DND-41 (cell line): ENCODE measurements around the gene IL6R.

Experiments used
- ATAC-seq: fragments of 200-7000 bp; cut with Tn5 transposase; 3 replicates; pipeline ENCODE4 v1.9.1; 2021; ENCODE audit warnings: low read depth; ENCODE audit not compliant: insufficient read depth
- DNase-seq: peaks from one replicate; pipeline ENCODE4 v3.0.0-alpha.2; 2020
- H2AFZ ChIP-seq: 2 replicates; pipeline ENCODE4 v1.6.0; 2012; ENCODE audit warnings: low read depth, low read length
- H3K27ac ChIP-seq: 2 replicates; pipeline ENCODE4 v1.5.1; 2012; ENCODE audit warnings: low read length, inconsistent platforms
- H3K27me3 ChIP-seq: fragments of 200-600 bp; sonication (generic); 2 replicates; pipeline ENCODE4 v1.6.0; 2012; ENCODE audit warnings: low read length, mild to moderate bottlenecking, inconsistent platforms; ENCODE audit not compliant: insufficient read depth, poor library complexity
- H3K36me3 ChIP-seq: 2 replicates; pipeline ENCODE4 v1.5.1; 2012; ENCODE audit warnings: low read length, inconsistent platforms; ENCODE audit not compliant: insufficient read depth
- H3K4me1 ChIP-seq: 2 replicates; pipeline ENCODE4 v1.5.1; 2012; ENCODE audit warnings: mild to moderate bottlenecking, low read length; ENCODE audit not compliant: insufficient read depth
- H3K4me2 ChIP-seq: 2 replicates; pipeline ENCODE4 v1.6.0; 2012; ENCODE audit warnings: mild to moderate bottlenecking, moderate library complexity, low read length, inconsistent platforms; ENCODE audit not compliant: insufficient read depth
- H3K4me3 ChIP-seq, 2 experiments: fragments of 200-600 bp in 1 of 2; shearing (Covaris generic) in 1 of 2; 2 replicates each; pipeline ENCODE4 v1.5.1; 2012 to 2016; ENCODE audit warnings: inconsistent platforms in 2 of 2, low read length in 2 of 2, mild to moderate bottlenecking in 2 of 2, low read depth in 1 of 2, moderate library complexity in 1 of 2
- H3K79me2 ChIP-seq: 2 replicates; pipeline ENCODE4 v1.6.0; 2012; ENCODE audit warnings: low read length, inconsistent platforms; ENCODE audit not compliant: insufficient read depth
- H3K9ac ChIP-seq: 2 replicates; pipeline ENCODE4 v1.6.0; 2012; ENCODE audit warnings: low read depth, mild to moderate bottlenecking, inconsistent platforms, low read length, moderate library complexity
- H3K9me3 ChIP-seq: 2 replicates; pipeline ENCODE4 v1.5.1; 2012; ENCODE audit warnings: low read length, moderate library complexity, mild to moderate bottlenecking, inconsistent platforms; ENCODE audit not compliant: insufficient read depth, severe bottlenecking
- H4K20me1 ChIP-seq: 2 replicates; pipeline ENCODE4 v1.6.0; 2012; ENCODE audit warnings: low read length; ENCODE audit not compliant: insufficient read depth
- EZH2 ChIP-seq: IDR thresholded peaks from 3 replicates; pipeline ENCODE4 v1.6.1; 2012; ENCODE audit warnings: borderline replicate concordance, low read depth, mild to moderate bottlenecking, moderate library complexity, low read length, inconsistent platforms; ENCODE audit not compliant: severe bottlenecking
- TF ChIP-seq, protein P1 (sequence below): IDR thresholded peaks from 2 replicates; pipeline ENCODE4 v1.5.1; 2012; ENCODE audit warnings: borderline replicate concordance, low read length, moderate library complexity, mild to moderate bottlenecking; ENCODE audit not compliant: poor library complexity, severe bottlenecking; ENCODE audit errors: extremely low read depth

The IL6R gene

DNA sequence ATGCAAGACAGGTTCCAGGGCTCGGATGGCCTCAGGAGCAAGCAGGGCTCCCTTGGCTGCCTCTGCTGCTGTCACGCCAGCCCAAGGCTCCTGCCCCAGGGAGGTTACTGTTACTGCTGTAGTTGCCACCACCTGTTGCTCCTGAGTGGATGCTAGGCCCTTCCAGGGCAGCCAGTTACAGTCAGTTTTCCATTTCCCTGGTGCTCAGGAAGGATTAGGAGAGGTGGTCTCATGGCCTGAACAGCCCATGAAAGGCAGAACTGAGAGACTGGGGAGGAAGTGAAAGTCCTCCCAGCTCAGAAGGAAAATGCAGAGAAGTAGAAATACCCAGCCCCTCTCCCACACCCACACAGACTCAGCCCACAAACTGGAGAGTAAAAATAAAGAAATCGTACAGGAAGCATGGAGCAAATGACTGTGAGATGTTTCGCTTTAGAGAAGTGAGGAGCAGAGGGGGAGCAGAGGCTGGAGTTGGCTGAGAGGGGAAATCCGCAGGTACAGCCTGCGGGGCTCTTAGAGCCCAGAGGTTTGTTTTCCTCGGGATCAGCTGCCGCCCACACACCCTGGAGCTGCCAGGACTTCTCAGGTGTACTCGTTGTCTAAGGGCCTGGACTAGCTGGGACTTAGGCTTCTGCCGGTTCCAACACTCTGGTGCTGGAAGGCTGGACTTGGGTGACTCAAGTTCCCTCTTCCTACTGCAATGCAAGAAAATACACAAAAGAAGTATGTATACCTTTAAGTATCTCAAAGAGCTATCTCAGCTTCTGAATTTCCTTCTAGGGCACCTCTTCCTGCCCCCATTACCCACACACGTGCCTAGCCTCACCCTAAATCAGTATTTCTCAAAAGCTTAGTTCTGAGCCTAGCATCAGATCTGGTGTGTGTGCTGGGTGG lies 2.3 kb downstream of the IL6R start:
- Histone ChIP-seq H3K27ac (no peak overlapping the region), H4K20me1 (peaks cover 22% of the 10 kb centered on the region; the same call in 1 of the 2 replicates), H3K4me3 (no peak overlapping the region), H3K36me3 (no peaks in the 10 kb centered on the region), H2AFZ (no peak overlapping the region), H3K9me3 (no peaks in the 10 kb centered on the region), H3K79me2 (no peaks in the 10 kb centered on the region), H3K9ac (no peak overlapping the region), H3K4me2 (no peak overlapping the region), H3K4me1 (peaks cover 16% of the 10 kb centered on the region), H3K27me3 (peaks cover 68% of the 10 kb centered on the region)
- ATAC-seq (no peak), DNase-seq (no peak)
- TF ChIP-seq, protein P1, sequence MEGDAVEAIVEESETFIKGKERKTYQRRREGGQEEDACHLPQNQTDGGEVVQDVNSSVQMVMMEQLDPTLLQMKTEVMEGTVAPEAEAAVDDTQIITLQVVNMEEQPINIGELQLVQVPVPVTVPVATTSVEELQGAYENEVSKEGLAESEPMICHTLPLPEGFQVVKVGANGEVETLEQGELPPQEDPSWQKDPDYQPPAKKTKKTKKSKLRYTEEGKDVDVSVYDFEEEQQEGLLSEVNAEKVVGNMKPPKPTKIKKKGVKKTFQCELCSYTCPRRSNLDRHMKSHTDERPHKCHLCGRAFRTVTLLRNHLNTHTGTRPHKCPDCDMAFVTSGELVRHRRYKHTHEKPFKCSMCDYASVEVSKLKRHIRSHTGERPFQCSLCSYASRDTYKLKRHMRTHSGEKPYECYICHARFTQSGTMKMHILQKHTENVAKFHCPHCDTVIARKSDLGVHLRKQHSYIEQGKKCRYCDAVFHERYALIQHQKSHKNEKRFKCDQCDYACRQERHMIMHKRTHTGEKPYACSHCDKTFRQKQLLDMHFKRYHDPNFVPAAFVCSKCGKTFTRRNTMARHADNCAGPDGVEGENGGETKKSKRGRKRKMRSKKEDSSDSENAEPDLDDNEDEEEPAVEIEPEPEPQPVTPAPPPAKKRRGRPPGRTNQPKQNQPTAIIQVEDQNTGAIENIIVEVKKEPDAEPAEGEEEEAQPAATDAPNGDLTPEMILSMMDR, result no peak
- TF ChIP-seq EZH2, result no peak

DNA sequence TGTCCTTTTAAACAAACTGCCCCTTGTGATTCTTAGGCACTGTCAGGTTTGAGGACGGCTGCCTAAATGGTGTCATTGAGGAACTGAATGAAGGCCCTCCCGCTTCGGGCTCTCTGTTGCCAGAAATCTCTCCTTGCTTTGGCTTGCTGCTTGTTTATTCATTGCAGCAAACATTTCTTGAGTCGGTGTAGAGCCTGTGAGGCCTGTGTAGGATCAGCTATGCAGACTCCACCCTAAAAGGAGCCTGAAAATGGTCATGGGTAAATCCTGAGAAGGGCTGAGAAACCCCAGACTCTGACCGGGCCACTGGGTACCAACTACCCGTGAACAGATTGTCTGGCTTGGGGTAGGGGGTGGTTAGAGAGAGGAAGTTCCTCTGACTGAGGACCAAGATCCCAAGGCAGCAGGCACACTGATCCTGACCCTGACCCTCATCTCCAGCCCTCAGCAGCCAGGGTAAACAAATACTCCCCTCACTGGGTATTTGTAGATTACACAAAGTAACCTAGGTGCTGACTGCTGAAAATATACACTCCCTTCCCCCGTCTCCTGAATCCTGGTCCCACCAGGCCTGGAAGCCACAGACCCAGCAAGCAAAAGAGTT lies 3.1 kb downstream of the IL6R start:
- no peak for TF ChIP-seq EZH2
- TF ChIP-seq, protein P1, result no peak
- H3K9me3 ChIP-seq, result no peaks in the 10 kb centered on the region
- no peak overlapping the region for H3K4me2 ChIP-seq
- H4K20me1 ChIP-seq, result peaks cover 20% of the 10 kb centered on the region; the same call in 1 of the 2 replicates
- H3K4me1 ChIP-seq, result peaks cover 10% of the 10 kb centered on the region
- ATAC-seq (no peak), DNase-seq (no peak)
- H3K9ac ChIP-seq, result no peak overlapping the region
- H3K27me3 ChIP-seq, result peaks cover 63% of the 10 kb centered on the region
- H2AFZ ChIP-seq, result no peak overlapping the region
- no peak overlapping the region for H3K27ac ChIP-seq
- no peak overlapping the region for H3K4me3 ChIP-seq
- no peaks in the 10 kb centered on the region for H3K36me3 ChIP-seq
- H3K79me2 ChIP-seq, result no peaks in the 10 kb centered on the region

DNA sequence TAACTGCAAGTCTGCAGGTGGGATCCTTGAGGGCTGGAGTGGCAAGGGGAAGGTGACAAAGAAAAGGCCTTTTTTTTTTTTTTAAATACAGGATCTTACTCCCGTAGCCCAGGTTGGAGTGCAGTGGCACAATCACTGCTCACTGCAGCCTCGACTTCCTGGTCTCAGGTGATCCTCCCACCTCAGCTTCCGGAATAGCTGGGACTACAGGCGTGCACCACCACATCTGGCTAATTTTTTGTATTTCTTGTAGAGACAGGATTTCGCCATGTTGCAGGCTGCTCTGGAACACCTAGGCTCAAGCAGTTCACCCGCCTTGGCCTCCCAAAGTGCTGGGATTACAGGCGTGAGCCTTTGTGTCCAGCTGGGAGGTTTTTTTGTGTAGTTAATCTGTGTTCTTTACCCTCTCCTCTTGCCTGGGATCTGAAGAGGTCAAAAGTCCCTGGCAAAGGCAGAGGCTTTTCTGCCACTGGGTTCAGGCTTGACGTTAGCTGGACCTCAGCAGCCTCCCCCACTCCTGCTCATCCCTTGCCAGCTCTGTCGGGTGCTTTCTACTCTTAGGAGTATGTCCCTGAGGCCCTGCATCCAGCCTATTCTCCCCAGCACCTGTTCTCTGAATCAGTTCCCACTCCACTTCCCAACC lies 5.2 kb downstream of the IL6R start:
- H3K27me3 ChIP-seq, result peaks cover 44% of the 10 kb centered on the region
- H3K4me2 ChIP-seq, result no peak overlapping the region
- H3K4me3 ChIP-seq, result no peak overlapping the region
- 0 out of 2 replicates have a peak, but pooled peaks cover 6% of the 10 kb centered on the region for H4K20me1 ChIP-seq
- H2AFZ ChIP-seq, result no peak overlapping the region
- DNase-seq, result no peak
- ATAC-seq, result no peak
- no peak for TF ChIP-seq EZH2
- H3K36me3 ChIP-seq, result no peaks in the 10 kb centered on the region
- no peaks in the 10 kb centered on the region for H3K79me2 ChIP-seq
- H3K4me1 ChIP-seq, result 0 out of 2 replicates have a peak, but pooled peaks cover 3% of the 10 kb centered on the region
- H3K9me3 ChIP-seq, result no peaks in the 10 kb centered on the region
- no peak overlapping the region for H3K9ac ChIP-seq
- H3K27ac ChIP-seq, result no peak overlapping the region
